Left ventricle myocardium inferior (tissue), 1 donor: ENCODE data around the gene MTHFR. TPM values are rescaled to one million over a fixed set of nuclear protein-coding genes. Genes with fewer than 3 reads are reported as not detected.
A peak's percentile ranks its signal among the peaks of the same experiment; 100 is the strongest.

ENCODE experiments used
- DNase-seq: peaks from one replicate; pipeline ENCODE4 v3.0.0-alpha.2; 2020
- H3K27ac ChIP-seq: fragments of 200-600 bp; replicated peaks from 2 replicates; pipeline ENCODE4 v1.8.0; 2021
- H3K27me3 ChIP-seq: fragments of 200-600 bp; 2 replicates; pipeline ENCODE4 v1.8.0; 2021; ENCODE audit warnings: low read depth
- H3K36me3 ChIP-seq: fragments of 200-600 bp; 2 replicates; pipeline ENCODE4 v1.8.0; 2021
- H3K4me1 ChIP-seq: fragments of 200-600 bp; 2 replicates; pipeline ENCODE4 v1.8.0; 2021
- H3K4me3 ChIP-seq: fragments of 200-600 bp; 2 replicates; pipeline ENCODE4 v1.8.0; 2021; ENCODE audit warnings: mild to moderate bottlenecking, moderate library complexity
- H3K9me3 ChIP-seq: fragments of 200-600 bp; replicated peaks from 2 replicates; pipeline ENCODE4 v1.8.0; 2021
- intact Hi-C: fragments of 100-400 bp; cut with micrococcal nuclease; formaldehyde crosslinking; loops from one replicate; pipeline ENCODE4 v1.11.0; 2022
- total RNA-seq: library from RNA; stranded (reverse); fragmentation: NEBNext Ultra II Directional; extraction: Animal tissue kit (Norgen Biotek cat#: 25700); gene quantifications from one replicate; pipeline ENCODE4 v1.2.1, GENCODE V29; 2021
- TF ChIP-seq, protein P1 (sequence below): fragments of 200-600 bp; IDR thresholded peaks from 2 replicates; pipeline ENCODE4 v1.8.0; 2021; ENCODE audit warnings: antibody characterized with exemption, mild to moderate bottlenecking, borderline replicate concordance
- donor health status: DM: no; HTN: yes; CAD: no; lungs with severe emphysema.

Gene MTHFR
- total RNA-seq, 1 donor from 2014 or later, result 40.1 TPM

DNA sequence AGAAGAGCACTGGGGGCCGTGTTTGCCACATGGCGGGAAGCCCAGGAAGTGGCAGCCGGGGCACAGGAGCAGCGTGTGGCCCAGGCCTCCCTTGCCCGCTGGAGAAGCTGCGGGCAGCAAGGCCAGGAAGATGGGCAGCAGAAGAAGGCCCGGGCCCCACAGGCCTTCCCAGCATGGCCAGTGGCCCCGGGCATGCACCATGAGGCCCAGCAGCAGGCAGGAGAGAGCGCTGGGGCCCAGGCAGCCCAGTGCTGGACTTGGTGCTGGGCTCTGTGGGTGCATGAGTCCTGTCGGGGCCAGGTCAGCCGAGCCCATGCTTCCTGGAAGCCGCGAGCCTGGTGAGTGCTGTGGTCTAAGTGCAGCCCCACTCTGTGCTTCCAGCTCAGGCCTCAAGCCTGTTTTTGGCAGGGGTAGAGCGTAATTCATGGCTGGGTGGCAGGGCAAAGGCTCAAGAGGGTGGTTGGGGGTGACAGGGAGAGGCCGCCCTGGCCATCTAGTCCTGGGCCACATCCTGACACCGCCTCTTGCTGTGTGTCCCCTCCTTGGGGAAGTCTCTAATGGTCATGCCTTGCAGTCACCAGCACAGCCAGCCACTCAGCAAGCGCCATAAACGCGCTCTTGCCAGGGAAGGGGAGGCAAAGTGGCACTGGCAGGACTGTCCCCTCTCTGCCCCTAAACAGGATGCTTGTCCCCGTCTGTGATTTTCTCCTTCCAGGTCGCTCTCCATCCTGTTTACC lies 21.3 kb downstream of the MTHFR start:
- Histone ChIP-seq H3K27ac (peak overlapping the region; percentile 98), H3K27me3 (no peaks in the 10 kb centered on the region), H3K36me3 (no peaks in the 10 kb centered on the region), H3K9me3 (no peaks in the 10 kb centered on the region), H3K4me3 (peak overlapping the region; percentile 60), H3K4me1 (peaks cover 52% of the 10 kb centered on the region)
- intact Hi-C loops, result no loop called here
- TF ChIP-seq, protein P1, sequence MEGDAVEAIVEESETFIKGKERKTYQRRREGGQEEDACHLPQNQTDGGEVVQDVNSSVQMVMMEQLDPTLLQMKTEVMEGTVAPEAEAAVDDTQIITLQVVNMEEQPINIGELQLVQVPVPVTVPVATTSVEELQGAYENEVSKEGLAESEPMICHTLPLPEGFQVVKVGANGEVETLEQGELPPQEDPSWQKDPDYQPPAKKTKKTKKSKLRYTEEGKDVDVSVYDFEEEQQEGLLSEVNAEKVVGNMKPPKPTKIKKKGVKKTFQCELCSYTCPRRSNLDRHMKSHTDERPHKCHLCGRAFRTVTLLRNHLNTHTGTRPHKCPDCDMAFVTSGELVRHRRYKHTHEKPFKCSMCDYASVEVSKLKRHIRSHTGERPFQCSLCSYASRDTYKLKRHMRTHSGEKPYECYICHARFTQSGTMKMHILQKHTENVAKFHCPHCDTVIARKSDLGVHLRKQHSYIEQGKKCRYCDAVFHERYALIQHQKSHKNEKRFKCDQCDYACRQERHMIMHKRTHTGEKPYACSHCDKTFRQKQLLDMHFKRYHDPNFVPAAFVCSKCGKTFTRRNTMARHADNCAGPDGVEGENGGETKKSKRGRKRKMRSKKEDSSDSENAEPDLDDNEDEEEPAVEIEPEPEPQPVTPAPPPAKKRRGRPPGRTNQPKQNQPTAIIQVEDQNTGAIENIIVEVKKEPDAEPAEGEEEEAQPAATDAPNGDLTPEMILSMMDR, result no peak
- no peak for DNase-seq

DNA sequence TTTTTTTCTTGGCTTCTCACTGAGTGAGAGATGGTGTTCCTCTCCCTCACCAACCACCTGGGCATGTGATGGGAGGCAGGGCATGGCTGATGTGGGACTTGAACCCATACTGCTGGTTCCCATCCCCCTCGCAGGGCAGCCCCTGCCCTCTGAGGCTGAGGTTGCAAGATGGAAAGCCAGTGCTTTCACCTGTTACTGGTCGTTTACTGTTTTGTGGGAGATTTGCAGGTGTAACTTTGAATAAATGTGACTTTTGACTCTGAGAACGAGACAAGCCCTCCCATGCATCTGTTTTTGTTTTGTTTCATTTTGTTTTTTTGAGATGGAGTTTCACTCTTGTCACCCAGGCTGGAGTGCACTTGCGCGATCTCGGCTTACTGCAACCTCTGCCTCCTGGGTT lies 22.2 kb downstream of the MTHFR start:
- intact Hi-C loops, result no loop called here
- TF ChIP-seq, protein P1, result no peak
- peaks cover 44% of the 10 kb centered on the region for H3K4me1 ChIP-seq
- H3K27me3 ChIP-seq, result no peaks in the 10 kb centered on the region
- H3K9me3 ChIP-seq, result no peaks in the 10 kb centered on the region
- no peaks in the 10 kb centered on the region for H3K36me3 ChIP-seq
- no peak overlapping the region for H3K27ac ChIP-seq
- DNase-seq, result no peak
- no peak overlapping the region for H3K4me3 ChIP-seq

DNA sequence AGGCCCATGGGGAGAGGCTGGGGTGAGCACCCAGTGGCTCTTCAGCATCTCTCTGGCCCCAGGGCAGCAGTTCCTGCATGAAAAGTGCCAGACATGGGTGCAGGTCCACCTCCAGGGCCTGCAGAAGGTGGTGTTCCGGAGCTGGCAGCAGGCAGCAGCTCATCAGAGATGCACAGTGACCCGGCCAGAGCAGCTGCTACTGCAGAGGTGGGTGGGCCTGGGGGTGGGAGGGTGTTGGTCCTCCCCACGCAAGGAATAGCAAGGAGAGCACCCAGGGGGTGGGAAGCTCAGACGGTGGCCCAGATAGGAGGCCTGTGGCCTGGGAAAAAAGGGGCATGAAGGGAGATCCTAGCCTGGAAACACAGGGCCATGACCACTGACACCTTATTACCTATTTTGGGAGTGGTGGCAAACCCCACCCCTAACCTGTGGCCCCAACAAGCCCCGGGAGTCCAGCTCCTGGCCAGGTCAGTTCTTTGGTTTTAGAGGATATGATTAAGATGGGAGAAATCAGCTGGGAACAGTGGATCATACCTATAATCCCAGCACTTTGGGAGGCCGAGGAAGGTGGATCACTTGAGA lies 23.5 kb downstream of the MTHFR start:
- H3K27me3 ChIP-seq, result no peaks in the 10 kb centered on the region
- DNase-seq, result no peak
- H3K36me3 ChIP-seq, result no peaks in the 10 kb centered on the region
- peaks cover 30% of the 10 kb centered on the region for H3K4me1 ChIP-seq
- TF ChIP-seq, protein P1, result no peak
- no peaks in the 10 kb centered on the region for H3K9me3 ChIP-seq
- intact Hi-C loops, result no loop called here
- H3K27ac ChIP-seq, result no peak overlapping the region
- H3K4me3 ChIP-seq, result no peak overlapping the region

DNA sequence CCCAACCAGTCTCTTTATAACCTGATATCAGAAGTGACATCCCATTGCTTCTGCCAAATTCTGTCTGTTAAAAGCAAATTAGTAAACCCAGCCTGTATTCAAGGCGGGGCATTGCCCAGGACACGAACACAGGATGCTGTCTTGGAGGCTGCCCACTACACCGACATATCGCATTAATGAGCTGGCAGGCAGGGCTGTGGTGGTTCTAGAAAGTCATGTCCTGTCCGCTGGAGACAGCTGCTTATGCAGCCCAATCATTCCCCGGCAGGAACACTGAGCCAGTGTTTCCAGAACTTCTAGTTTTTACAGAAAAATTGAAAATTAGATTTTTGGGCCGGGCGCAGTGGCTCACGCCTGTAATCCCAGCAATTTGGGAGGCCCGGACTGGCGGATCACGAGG lies 24.5 kb downstream of the MTHFR start:
- Histone ChIP-seq H3K4me3 (no peak overlapping the region), H3K4me1 (peaks cover 21% of the 10 kb centered on the region), H3K27ac (no peak overlapping the region), H3K36me3 (no peaks in the 10 kb centered on the region), H3K9me3 (no peaks in the 10 kb centered on the region), H3K27me3 (no peaks in the 10 kb centered on the region)
- DNase-seq, result no peak
- TF ChIP-seq, protein P1, result no peak
- intact Hi-C loops, result no loop called here

DNA sequence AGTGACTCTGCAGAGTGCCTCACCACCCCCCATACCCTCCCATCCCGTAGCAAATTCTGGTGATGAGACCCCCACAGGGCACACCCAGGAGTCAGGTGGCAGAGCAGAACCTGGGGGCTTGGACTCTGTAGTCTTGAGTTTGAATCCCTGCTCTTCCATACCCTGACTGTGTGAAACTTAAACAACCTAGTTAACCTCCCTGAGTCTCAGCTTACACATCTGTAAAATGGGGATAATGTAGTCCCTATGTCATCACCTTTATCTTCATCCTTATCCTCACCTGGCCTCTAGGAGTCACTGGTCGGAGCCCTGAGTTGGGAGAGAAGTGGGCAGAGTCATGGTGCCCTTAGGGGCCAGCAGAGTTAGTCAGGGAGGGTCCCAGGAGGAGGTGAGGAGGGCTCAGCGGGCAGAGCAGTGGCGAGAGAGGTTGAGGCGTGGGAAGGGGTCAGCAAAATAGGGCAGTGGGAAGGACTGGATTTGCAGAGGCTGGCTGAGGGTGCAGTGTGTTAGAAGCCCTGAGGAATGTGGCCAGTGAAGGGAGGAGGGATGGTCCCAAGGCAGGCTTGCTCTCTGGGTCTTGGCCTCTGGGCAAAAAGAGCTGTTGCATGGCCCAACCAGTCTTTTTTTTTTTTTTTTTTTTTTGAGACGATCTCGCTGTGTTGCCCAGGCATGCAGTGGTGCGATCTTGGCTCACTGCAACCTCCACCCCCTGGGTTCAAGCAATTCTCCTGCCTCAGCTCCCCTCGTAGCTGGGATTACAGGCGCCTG lies 25.2 kb downstream of the MTHFR start:
- intact Hi-C loops, result no loop called here
- Histone ChIP-seq H3K36me3 (no peaks in the 10 kb centered on the region), H3K4me3 (no peak overlapping the region), H3K27ac (no peak overlapping the region), H3K4me1 (peaks cover 14% of the 10 kb centered on the region), H3K9me3 (no peaks in the 10 kb centered on the region), H3K27me3 (no peaks in the 10 kb centered on the region)
- no peak for DNase-seq
- TF ChIP-seq, protein P1, result no peak
